Ramos (cell line): ENCODE results near the gene RANBP17.
"Not testable (repeated sequence)": the region's sequence is repeated elsewhere in the genome, so short reads cannot be mapped to it uniquely, and the experiment has no call there.

Experiments used
- in situ Hi-C: fragments of 300-500 bp; cut with MboI; formaldehyde crosslinking; loops from one replicate; pipeline ENCODE4 v1.14.3; 2022; ENCODE audit warnings: low sequenced_read_pairs; ENCODE audit not compliant: unreplicated experiment

Gene RANBP17

GRCh38 chr5:170861917-170862766 is at the start of gene RANBP17:
RANBP17 (plus strand) TSS chr5:170862018.
- in situ Hi-C loops = no loop called here

GRCh38 chr5:170813231-170813630 is 48.6 kb upstream of the RANBP17 start:
- in situ Hi-C loops = no loop called here

DNA sequence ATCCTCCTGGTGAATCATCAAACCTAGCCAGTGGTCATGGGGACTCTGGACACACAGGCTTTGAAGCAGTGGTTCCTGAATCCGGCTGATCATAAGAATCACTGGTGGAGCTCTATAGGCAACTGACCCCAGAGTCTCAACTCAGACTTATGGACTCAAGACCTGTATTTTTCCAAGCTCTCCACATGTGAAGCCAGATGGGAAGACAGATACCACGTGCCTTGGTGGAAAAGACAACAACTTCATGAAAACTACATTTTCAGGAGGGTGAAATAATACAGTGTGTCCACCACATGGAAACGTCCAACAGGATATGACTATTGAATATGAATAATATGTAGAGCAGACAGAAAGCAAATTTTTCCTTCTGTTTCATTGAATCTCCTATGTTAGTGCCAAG is 44.6 kb upstream of the RANBP17 start:
- in situ Hi-C loops = no loop called here

DNA sequence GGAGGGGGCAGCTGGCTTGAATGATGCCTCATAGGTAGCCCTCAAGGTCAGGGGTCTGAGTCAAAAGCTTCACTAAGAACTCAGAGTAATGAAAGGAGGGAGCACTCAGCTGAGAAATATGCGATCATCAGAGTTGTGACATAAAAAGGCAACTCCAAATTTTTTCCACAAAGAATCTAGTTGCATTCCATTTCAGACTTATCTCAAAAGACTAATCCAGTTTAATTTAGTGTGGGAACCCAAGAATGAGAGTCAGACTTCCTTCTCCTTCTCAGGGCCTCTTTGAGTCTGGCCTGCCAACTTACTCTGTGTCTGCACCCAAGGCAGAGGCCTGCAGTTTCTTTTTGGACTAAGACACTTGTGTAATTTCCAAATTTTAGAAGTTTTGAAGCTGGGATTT is 43.6 kb upstream of the RANBP17 start:
- in situ Hi-C loops = no loop called here

DNA sequence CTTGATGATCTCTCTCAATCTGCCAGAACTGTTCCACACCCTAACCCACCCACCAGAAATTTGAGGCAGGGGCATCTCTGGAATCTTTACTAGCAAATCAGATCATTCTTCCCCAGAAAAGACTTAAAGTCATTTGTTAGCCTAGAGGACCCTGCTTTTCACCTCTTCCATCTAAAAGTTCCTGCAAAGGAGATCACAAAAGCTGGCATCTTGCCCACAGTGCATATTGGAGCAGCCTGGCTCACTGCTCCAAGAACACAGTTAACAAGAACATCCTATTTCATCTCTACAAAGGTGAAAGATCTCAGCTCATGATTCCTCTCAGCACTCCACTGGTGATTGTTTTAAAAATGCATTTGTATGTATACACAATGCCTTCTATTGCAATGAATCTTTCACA is 42.0 kb upstream of the RANBP17 start:
- in situ Hi-C loops = no loop called here

- in situ Hi-C loops = no loop called here
These were observed 40.5 kb upstream of the RANBP17 start for GRCh38 chr5:170821257-170821800.

- in situ Hi-C loops = no loop called here
These were observed 35.7 kb upstream of the RANBP17 start for GRCh38 chr5:170826117-170826516.

DNA sequence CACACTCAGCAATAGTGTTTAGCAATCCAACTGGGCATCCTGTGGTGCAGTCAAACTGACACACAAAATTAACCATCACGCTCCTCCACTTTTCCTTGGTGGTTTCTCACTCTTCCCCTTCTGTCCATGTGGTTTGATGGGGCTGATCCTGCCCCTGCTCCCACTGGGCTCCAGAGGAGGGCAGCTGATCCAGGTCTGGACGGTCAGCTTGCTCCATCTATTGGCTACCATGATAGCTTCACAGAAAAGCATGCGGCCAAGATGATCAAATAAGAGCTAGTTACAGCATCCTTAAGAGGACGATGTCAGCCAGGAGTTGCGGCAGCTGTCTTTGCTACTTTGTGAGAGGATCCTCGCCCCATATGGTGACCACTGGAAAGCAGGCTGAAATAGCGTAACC is 29.6 kb upstream of the RANBP17 start:
- in situ Hi-C loops = no loop called here

GRCh38 chr5:170833981-170834380 is 27.8 kb upstream of the RANBP17 start:
- in situ Hi-C loops = not testable (repeated sequence)

- in situ Hi-C loops = no loop called here
These were observed 25.6 kb upstream of the RANBP17 start for GRCh38 chr5:170836226-170836625.

DNA sequence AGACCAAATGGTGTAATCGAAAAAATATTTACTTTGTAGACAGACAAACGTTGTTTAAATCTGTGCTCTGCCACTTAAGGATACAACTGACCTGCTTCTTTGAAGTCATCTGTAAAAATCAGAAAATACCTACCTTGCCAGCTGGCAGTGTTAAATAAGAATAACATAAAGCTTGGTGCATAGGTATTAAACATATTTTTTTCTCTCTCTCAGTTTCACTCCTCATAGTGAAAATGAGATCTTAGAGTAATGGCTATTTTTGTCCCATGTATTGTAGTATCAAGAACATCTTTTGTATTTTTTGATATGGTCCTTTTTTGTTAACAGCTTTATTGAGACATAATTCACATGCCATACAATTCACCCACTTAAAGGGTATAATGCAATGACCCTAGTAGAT is 17.9 kb upstream of the RANBP17 start:
- in situ Hi-C loops = no loop called here

- in situ Hi-C loops = no loop called here
These were observed 17.2 kb upstream of the RANBP17 start for GRCh38 chr5:170844651-170845050.

DNA sequence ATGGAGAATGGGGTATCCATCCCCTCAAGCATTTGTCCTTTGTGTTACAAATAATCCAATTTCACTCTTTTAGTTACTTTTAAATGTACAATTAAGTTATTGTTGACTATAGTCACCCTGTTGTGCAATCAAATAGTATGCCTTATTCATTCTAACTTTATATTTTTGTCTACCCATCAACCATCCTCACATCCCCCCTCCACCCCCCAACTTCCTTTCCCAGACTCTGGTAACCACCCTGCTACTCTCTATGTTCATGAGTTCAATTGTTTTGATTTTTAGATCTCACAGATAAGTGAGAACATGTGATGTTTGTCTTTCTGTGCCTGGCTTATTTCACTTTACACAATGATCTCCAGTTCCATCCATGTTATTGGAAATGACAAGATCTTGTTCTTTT is 15.4 kb upstream of the RANBP17 start:
- in situ Hi-C loops = no loop called here

- in situ Hi-C loops = no loop called here
These were observed 15.0 kb upstream of the RANBP17 start for GRCh38 chr5:170846846-170847245.

- in situ Hi-C loops = no loop called here
These were observed 13.8 kb upstream of the RANBP17 start for GRCh38 chr5:170848033-170848432.

GRCh38 chr5:170849374-170849773 is 12.4 kb upstream of the RANBP17 start:
- in situ Hi-C loops = no loop called here

DNA sequence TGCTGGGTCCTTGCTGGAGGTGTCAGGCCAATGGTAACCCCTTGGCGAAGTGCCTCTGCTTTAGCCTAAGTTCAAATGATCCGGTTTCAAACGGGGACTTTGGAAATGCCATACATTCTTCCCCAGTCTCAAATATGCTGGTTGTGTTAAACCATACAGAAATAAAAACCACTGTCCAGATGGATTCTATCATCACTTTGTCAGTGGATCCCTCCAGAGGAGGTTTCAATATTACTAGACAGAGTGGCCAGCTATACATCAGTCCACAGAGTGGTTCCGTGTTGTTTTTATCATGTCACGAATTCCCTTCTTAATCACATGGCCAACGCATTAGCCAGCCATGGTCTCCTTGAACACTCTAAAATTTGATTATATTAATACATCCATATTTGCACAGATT is 7.3 kb upstream of the RANBP17 start:
- in situ Hi-C loops = no loop called here

DNA sequence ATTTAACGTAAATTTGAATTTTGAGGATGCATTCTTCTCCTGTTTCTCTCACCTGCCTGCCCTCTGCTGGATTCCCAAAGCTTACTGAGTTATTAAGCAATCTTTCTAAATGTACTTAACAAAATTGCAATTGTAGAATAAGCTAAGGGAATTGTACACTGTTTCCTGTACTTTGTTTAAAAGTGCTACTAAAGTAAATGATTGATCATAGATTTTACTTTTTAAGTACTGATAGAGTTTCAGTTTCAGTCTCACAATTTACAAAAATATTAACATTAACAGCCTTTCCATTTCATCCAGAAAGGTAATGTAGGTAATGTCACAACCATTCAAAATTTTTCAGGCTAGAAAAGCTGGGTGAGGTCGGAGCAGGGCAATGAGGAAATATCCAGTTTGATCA is 4.8 kb upstream of the RANBP17 start:
- in situ Hi-C loops = no loop called here

DNA sequence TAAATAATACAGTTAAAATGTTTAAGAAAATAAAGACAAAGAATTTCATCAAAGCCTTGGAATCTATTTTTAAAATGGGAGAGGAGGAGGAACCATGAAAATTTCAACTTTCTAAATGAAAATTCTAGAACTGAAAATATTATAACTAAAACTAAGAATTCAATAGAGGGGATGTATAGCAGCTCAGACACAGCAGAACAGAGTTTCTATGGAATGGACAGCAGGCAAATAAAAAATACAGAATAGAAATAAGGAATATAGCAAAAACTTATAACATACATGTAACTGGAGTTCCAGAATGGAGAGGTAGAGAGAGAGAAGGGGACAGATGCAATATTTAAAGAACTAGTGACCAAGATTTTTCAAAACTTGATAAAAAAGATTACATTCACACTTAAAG is 1.4 kb upstream of the RANBP17 start:
- in situ Hi-C loops = no loop called here

GRCh38 chr5:170860818-170861666 is 776 bp upstream of the RANBP17 start:
- in situ Hi-C loops = no loop called here

DNA sequence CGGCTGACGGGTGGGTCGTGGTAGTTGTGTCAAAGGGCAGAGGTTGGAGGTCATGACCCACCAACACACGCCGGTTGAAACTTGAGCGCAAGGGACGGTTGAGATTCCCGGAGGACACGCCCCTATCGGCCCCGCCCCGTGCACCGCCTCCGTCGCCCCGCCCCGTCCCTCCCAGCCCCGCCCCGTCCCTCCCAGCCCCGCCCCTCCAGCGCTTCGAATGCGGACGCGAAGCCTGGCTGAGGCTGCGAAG is 226 bp upstream of the RANBP17 start:
- in situ Hi-C loops = no loop called here
